GM12873 (cell line): Measurements from ENCODE around the gene CPB2.

Experiments
- TF ChIP-seq, protein P1 (sequence below): IDR thresholded peaks from 2 replicates; pipeline ENCODE4 v1.5.1; 2012; ENCODE audit warnings: low read depth, mild to moderate bottlenecking, moderate library complexity, low read length, control low read depth; ENCODE audit not compliant: insufficient read depth; ENCODE audit errors: missing control alignments

The CPB2 gene

DNA sequence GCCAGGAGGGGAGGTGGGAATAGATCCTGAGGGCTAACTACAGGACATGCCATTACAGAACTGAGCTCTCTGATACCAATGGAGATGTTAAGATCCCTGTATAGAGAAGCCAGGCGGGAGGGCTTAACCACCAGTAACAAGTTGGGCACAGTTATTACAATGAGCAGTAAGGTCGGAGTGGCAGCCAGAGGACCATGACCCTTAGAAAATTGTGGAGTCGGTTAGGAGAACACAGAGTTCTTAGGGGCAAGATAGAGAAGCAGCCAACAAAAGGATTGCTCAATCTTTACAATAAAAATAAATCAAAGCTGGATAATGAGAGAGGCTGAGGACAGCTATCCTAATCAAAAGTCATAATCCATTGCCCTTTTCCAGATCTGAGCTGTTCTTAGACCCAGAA lies 10.4 kb downstream of the CPB2 start:
- TF ChIP-seq, protein P1, sequence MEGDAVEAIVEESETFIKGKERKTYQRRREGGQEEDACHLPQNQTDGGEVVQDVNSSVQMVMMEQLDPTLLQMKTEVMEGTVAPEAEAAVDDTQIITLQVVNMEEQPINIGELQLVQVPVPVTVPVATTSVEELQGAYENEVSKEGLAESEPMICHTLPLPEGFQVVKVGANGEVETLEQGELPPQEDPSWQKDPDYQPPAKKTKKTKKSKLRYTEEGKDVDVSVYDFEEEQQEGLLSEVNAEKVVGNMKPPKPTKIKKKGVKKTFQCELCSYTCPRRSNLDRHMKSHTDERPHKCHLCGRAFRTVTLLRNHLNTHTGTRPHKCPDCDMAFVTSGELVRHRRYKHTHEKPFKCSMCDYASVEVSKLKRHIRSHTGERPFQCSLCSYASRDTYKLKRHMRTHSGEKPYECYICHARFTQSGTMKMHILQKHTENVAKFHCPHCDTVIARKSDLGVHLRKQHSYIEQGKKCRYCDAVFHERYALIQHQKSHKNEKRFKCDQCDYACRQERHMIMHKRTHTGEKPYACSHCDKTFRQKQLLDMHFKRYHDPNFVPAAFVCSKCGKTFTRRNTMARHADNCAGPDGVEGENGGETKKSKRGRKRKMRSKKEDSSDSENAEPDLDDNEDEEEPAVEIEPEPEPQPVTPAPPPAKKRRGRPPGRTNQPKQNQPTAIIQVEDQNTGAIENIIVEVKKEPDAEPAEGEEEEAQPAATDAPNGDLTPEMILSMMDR, result no peak

DNA sequence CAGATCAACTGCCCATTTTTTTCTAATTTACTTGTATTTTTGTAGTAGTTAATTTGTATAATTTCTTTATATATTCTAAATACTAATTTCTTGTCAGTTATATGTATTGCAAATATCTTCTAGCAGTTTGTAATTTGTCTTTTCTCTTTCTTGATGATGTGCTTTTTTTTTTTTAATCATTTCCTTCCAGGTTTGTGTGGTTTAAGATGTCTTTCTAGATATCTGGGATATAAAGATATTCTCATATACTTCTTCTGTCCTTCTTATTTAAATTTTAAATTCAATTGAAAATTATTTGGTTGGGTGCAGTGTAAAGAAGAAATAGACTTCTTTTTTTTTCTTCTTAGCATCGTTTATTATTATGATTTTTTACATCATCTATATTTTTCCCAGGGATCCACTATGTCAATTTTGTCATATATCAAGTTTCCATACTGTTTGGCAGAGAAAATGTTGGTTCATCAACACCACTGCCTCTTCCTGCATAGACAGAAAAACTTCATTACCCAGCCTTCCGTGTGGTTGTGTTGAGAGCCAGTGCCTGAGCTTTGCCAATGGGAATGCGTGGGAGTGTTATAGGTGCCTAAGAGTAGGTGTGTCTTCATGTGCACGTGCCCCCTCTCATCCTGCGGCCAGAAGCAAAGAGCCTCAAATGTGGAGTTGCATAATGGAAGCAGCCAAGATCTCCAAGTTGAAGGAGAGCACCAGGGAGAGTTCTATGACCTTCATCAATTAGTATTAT lies 15.8 kb downstream of the CPB2 start:
- TF ChIP-seq, protein P1, result no peak

DNA sequence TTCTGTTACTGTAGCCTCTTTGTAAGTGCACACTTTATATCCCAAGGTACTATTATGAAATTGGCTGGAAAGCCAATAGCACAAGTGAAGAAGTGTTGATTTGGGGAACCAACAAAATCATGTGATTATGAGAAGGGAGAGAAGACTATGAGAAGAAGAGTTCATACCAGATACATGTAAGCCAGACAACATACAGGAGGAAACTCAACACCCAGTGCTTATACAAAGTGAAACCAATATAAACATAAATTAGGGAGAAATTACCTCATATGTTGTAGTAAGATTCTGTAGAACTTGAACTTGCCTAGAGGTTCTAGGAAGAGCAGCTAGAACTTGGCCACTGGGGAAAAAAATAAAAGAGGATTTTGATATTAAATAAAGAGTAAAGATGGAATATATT lies 17.4 kb downstream of the CPB2 start:
- TF ChIP-seq, protein P1, result no peak

DNA sequence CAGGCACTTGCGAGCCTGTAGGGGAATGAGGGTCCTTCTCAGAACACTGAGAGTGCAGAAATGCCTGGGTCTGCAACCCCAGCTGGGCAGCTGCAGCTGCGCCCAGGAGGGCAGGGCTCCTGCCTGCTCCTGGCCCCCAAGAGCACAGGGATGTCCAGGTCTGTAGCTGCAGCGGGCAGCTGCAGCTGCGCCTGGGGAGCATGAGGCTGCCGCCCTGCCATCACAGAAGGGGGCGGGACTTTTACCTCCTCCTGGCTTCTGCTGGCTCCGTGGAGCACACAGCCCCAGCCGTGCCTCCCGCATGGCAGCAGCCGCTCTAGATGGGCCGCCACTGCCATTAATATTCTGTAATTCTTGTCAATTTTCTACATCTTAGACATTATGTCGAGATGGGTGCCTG lies 17.8 kb downstream of the CPB2 start:
- TF ChIP-seq, protein P1, result no peak

DNA sequence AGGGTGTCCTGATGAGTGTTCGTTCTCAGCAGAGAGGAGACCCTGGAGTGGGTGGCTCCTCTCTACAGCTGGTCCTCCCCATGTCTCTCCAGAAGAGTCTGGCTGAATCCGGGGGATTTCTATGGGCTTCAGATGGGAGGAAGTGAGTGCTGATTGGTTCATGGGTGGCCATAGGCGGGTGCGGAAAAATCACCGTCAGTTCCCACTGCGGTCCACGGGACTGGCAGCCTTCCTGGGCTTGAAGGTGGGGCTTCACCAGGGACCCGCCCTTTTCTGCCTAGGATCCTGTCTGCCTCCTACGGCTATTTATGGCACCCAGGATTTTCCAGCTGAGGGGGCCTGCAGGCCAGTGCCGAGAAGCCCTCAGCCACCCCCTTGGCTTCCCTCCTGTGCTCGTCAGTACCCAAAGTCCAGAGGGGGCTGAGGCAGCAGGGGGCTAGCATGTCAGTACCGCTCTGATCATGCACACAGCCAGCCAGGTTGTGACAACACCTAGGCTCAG lies 18.4 kb downstream of the CPB2 start:
- TF ChIP-seq, protein P1, result no peak

DNA sequence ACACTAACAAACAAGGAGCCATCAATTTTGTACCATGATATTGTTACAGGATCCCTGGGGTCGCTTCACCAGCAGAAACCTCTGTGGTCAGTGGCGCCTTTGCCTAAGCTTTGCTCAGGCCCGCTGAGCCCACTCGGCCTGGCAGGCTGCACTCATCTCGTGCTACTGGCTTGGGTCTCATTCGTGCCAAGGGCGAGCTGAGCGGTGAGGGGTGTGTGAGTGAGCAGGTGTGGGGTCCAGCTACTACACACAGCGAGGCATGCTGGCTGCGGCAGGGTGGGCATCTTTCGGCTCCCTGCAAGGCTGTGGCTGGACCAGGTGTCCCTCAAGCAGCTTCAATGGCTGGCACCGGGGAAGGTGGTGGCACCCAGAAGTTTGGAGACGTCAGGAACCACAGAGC lies 19.1 kb downstream of the CPB2 start:
- TF ChIP-seq, protein P1, result no peak

DNA sequence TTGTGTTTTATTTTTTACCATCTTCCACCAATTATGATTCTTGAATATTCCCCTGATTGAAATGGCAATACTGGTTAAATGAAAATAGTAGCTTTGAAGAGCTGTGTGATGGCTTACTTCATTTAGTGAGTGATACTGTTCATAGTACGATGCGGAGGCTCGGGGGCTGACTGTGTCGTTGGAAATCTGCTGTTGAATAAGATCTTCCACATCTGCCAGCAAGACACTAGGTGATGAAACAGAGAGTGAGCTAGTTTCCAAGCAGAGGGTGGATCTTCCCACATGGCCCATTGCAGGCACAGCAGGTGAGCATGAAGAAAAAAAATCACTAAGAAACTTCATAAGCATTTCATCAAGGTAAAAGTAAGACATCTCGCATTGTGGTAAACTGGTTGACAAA lies 22.5 kb downstream of the CPB2 start:
- TF ChIP-seq, protein P1, result no peak
